COLO668 (cell line): ENCODE results near the gene MYL9.
"Not testable (repeated sequence)": the region's sequence is repeated elsewhere in the genome, so short reads cannot be mapped to it uniquely, and the experiment has no call there.

Source experiments
- DNase-seq: peaks from one replicate; lab custom pipeline; 2025; ENCODE audit not compliant: unreplicated experiment; lab: John Stamatoyannopoulos, UW

Gene MYL9

DNA sequence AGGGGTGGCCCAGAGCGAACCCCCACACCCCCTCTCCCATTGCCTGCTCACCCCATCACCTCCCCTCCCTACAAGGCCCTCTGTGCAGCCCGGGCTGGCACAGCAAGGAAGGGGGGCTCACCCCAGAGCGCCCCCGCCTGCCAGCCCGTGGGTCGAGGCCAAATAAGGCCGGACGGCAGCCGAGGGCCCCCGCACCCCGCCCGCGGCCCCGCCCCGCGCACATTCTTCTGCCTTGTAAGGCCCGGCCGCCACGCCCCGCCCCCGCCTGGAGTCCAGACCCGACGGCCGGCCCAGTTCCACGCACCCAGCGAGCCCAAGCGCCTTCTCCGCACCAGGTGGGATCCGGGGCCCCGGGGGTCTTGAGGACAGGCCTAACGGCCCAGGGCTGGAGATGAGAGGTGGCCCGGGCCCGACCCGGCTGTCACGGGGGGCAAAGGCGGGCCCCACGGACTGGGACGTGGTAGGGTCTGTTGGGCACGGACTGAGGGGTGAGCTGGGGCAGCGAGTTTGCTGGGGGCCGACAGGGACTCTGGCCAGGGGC is at the start of gene MYL9:
Gene MYL9, plus strand, starts transcription at position 293 of the 541 bp plus-strand sequence. CDS start 3,366 bp downstream, outside the sequence.
- no peak for DNase-seq

DNA sequence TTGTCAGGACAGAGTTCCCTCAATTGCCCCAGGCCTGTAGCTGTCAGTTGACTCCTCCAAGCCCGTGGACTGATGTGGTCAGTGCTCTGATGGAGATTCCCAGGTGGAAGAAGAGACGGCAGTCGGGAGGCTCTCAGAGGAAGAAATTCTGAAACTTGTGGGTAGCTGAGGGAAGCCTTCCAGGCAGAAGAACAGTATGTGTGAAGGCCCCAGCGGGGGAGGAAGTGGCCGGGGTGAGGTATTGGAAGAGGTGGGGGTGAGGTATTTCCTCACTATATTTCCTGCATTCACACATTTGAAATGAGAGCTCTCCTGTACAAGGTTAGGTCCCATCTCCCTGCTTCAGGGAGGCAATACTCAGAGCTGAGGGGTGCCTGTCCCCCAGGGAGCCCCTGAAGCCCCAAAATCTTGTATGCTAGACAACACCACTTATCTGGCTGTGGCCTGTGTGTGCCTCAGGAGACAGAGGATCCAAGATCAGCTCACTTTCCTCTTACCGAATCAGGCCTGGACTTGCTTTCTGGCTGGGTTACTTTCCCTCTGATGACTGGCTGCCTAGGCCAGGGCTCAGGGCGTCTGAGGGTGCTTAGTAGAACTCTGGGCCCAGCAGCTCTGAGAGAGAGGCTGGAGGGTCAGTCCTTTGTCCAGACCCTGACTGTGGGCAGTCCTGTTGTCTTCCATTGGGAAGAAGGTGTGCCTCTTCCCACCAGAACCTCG is 49.3 kb upstream of the MYL9 start:
- DNase-seq = no peak

GRCh38 chr20:36493051-36493800 is 48.1 kb upstream of the MYL9 start:
- DNase-seq = peak; percentile 28

- DNase-seq = no peak
Observed at GRCh38 chr20:36493801-36494114, 47.6 kb upstream of the MYL9 start.

GRCh38 chr20:36496707-36497669 is 44.3 kb upstream of the MYL9 start:
- DNase-seq = no peak

DNA sequence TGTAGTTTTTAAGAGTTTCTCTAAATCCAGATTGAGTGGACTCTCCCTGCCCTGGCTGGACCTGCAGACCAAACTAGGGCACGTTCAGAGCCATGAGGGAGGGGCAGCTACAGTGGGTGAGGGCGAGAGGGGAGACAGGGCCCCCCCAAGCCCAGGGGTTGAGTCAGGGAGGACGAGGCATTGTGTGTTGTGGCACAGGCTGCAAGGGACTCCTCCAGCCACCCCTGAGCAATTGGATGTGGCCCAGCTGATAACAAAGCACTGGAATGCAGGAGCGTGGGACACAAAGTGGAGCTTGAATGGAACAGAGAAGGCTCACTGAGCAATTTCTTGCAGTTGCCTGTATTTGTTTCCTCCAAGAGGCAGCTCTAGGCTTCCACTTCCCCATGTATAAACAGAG is 43.5 kb upstream of the MYL9 start:
- no peak for DNase-seq

DNA sequence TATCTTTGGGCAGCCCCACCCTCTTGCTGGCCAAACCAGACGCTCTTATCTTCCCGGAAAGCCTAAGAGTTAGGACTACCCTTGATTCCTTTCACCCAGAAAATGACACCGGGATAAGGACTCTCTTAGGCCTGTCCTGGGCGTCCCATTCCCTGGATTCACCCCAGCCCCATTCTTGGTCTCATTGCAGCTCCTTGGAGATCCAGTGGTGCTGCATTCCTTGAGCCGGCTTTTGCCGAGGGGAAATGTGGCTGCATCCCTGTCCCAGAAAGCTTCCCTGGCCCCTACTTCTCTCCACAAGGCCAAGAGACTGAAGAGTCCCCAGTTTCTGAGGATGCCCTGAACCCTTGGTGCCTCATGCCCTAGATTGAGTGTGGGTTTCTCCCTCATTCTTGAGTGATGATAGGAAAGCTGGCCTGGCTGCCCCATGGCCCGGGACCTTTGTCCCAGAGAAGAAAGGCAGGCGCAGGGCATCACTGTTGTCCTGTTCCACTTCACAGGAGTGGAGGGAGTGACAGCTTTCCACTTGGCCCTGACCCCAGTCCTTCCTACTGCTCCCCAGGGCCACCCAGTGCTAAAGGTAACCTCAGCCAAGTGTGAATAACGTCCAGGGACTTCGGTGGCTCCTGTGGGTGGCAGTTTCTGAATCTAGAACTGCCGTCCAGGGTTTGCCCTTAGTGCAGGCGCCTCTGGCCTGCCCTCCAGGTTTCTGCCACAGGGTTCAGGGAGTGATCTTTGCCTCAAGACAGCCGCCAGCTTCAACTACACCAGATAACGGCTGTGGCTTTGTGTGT is 42.7 kb upstream of the MYL9 start:
- DNase-seq = no peak

DNA sequence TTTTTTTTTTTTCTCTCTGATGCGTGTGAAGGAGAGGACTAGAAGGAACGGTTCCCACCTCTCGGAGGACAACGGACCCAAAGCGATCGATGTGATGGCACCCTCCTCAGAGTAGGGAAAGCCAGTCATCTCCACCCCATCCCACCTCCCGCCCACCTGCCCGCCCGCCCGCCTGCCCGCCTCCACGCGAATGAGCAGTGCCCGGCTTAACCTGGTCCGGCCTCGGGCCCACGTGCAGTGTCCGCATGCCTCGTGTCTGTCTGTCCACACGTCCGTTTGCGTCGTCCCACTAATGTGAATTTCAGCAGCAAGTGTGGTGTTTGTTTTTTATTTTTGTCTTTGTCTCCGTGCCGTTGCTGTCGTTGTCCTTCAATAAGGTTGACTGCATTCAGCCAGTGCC is 42.1 kb upstream of the MYL9 start:
- no peak for DNase-seq

GRCh38 chr20:36499723-36500501 is 41.4 kb upstream of the MYL9 start:
- DNase-seq = no peak

GRCh38 chr20:36501367-36502006 is 39.8 kb upstream of the MYL9 start:
- no peak for DNase-seq

DNA sequence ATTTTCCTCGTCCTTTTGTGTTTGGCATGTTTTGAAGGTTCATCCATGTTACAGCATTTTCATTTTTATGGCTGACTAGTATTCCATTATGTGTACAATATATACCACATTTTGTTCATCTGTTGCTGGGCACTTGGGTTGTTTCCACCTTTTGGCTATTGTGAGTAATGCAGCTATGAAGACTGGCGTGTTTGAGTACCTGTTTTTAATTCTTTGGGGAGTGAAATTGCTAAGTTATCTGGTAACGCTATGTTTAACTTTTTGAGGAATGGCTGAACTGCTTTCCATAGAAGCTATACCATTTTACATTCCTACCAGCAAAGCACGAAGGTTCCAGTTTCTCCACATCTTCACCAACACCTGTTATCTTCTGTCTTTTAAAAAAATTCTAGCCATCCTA is 37.0 kb upstream of the MYL9 start:
- DNase-seq = no peak

- DNase-seq = no peak
Observed at GRCh38 chr20:36506253-36506652, 35.1 kb upstream of the MYL9 start.

- DNase-seq = no peak
Observed at GRCh38 chr20:36507746-36508145, 33.6 kb upstream of the MYL9 start.

- DNase-seq = no peak
Observed at GRCh38 chr20:36519012-36519719, 22.2 kb upstream of the MYL9 start.

GRCh38 chr20:36519944-36520343 is 21.4 kb upstream of the MYL9 start:
- DNase-seq = no peak

DNA sequence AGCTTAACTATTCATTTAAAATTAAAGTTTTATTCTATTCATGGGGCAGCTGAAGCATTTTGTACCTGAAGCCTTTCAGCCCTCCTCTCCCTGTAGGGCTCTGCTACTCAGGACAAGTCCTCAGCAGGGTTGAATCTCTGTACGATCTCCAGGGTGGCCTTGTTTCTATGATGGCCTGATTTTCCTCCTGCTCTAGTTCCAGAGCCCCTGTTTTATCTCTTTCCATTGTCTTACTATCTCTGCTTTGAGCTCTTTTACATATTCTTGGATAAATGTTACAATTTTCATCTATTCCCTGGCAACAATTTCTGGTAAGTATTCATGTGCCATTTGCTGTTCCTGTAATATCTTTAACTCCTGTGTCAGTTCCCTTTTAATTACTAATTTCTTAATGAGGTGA is 19.8 kb upstream of the MYL9 start:
- DNase-seq = no peak

DNA sequence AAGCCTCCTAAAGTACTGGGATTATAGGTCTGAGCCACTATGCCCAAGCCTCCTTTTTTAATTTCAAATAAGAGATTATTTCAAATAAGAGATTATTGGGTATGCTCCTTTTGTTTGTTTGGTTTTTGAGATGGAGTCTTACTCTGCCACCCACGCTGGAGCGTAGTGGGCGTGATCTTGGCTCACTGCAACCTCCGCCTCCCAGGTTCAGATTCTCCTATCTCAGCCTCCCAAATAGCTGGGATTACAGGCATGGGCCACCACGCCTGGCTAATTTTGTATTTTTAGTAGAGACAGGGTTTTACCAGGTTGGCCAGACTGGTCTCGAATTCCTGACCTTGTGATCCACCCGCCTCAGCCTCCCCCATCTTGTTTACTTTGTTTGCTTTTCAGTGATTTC is 18.9 kb upstream of the MYL9 start:
- not testable (repeated sequence) for DNase-seq

DNA sequence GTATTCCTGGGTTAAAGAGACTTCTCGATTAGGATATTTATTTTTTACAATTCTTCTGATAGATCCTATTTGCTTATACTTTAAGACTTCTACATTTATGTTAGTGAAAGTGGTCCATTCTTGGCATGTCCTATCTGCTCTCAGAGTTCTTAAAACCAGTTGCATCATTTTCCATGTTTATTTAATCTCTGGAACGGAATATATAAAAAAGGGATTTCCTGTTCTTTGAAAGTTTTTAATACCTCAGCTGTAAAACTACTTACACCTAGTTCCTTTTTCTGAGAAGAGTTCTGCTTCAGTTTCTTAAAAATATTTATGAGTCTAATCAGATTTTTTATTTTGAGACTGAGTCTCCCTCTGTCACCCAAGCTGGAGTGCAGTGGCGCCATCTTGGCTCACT is 18.0 kb upstream of the MYL9 start:
- DNase-seq = no peak
